ENCODE results near the gene KANSL1. TPM values are rescaled to one million over a fixed set of nuclear protein-coding genes. Genes with fewer than 3 reads are reported as not detected.

KANSL1 gene
- total and polyA plus RNA-seq, 2 donors (not counting 1 experiment from before 2014, with no cell fraction given), result 36.8 to 233 TPM

DNA sequence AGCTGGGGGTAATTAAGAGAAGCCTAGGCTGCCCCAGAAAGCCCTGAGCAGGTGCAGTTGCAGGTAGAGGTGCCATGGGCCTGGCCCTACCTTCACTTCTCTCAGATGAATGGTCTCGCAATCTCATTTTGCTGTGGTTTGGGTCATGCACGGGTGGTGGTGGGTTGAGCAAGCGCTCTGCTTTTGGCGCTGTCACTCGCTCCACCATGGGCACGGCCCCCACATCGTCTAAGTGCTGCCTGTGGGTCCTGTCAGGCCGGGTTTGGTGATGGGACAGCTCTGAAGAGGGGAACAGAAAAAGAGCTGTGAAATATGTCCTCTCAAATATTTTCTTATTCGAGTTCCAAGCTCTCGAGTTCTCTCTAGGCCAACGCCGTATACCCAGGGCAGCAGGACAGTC is 154.3 kb downstream of the KANSL1 start:
- WGBS (ENCODE audit: insufficient coverage), result 95% methylated on average over 8 of the region's 12 CpGs
- H3K4me3 Mint-ChIP-seq, result no peak overlapping the region

GRCh38 chr17:46038414-46038813 is 154.8 kb downstream of the KANSL1 start:
- no peak overlapping the region for H3K9ac ChIP-seq (ENCODE audit: low read length)
- no peak for TF ChIP-seq EZH2 (IDR thresholded peaks at IDR 0.05; ENCODE audit: borderline replicate concordance, insufficient read depth, low read depth, low read length, poor library complexity, severe bottlenecking)
- no peak for TF ChIP-seq CTCF (IDR thresholded peaks at IDR 0.05)
- ChIA-PET POLR2A (interaction anchor here (1.0 kb wide), 1 partner anchor 173 kb away, joined by 6 read pairs; no protein-coding TSS in a partner anchor), CTCF (interaction anchor here (0.6 to 0.9 kb wide), 6 partner anchors 17 to 1318 kb away, joined by 3 to 4 read pairs (median 3); no protein-coding TSS in a partner anchor)
- no peaks in the 10 kb centered on the region for H3K9me3 ChIP-seq (ENCODE audit: control extremely low read depth in 1 of 3, control insufficient read depth in 2 of 3, insufficient read depth in 1 of 3, low read length in 2 of 3)
- H3K4me1 ChIP-seq (ENCODE audit: control insufficient read depth in 2 of 2, insufficient read depth in 2 of 2, low read length in 2 of 2), result no peaks in the 10 kb centered on the region
- intact Hi-C loops (cut with micrococcal nuclease), result no loop called here
- no peak overlapping the region for H3K27ac ChIP-seq (ENCODE audit: low read length in 2 of 2)
- H3K79me2 ChIP-seq (ENCODE audit: control insufficient read depth, insufficient read depth, low read length), result peaks cover 4% of the 10 kb centered on the region
- no peak overlapping the region for H3K27ac Mint-ChIP-seq
- DNase-seq, result no peak
- H4K20me1 ChIP-seq (ENCODE audit: control insufficient read depth, insufficient read depth, low read length, poor library complexity, severe bottlenecking), result peaks cover 8% of the 10 kb centered on the region
- H2AFZ ChIP-seq (ENCODE audit: insufficient read depth, low read depth, low read length, poor library complexity, severe bottlenecking), result no peak overlapping the region
- no peaks in the 10 kb centered on the region for H3K27me3 ChIP-seq (replicated peaks in 1 of 4; ENCODE audit: control extremely low read depth in 1 of 4, control insufficient read depth in 3 of 4, insufficient read depth in 4 of 4, low read length in 3 of 4)
- peaks cover 9 to 97% of the 10 kb centered on the region in 2 experiments for H3K36me3 ChIP-seq (replicated peaks in 1 of 2; ENCODE audit: control extremely low read depth in 1 of 2, control insufficient read depth in 1 of 2, extremely low read depth in 1 of 2, insufficient read depth in 2 of 2, low read length in 1 of 2)
- H3K9me3 Mint-ChIP-seq (ENCODE audit: insufficient read depth), result no peaks in the 10 kb centered on the region
- no peak overlapping the region for H3K4me2 ChIP-seq (replicated peaks; ENCODE audit: low read depth, low read length, poor library complexity, severe bottlenecking)
- H3K4me1 Mint-ChIP-seq, result peaks cover 3% of the 10 kb centered on the region
- 96% methylated on average over 4 of the region's 6 CpGs for WGBS (ENCODE audit: insufficient coverage)
- no peaks in the 10 kb centered on the region for H3K27me3 Mint-ChIP-seq
- ATAC-seq (ENCODE audit: low read depth), result no peak
- H3K4me3 ChIP-seq (ENCODE audit: control extremely low read depth in 1 of 5, extremely low read depth in 1 of 5, insufficient read depth in 1 of 5, low read depth in 2 of 5, low read length in 4 of 5), result no peak overlapping the region
- H3K4me3 Mint-ChIP-seq, result no peak overlapping the region

More for the DNA sequence above, 154.3 kb downstream of the KANSL1 start:
- Histone ChIP-seq H3K4me2 (replicated peaks; ENCODE audit: low read depth, low read length, poor library complexity, severe bottlenecking) (no peak overlapping the region), H2AFZ (ENCODE audit: insufficient read depth, low read depth, low read length, poor library complexity, severe bottlenecking) (no peak overlapping the region), H3K9me3 (ENCODE audit: control extremely low read depth in 1 of 3, control insufficient read depth in 2 of 3, insufficient read depth in 1 of 3, low read length in 2 of 3) (no peaks in the 10 kb centered on the region), H3K4me3 (ENCODE audit: control extremely low read depth in 1 of 5, extremely low read depth in 1 of 5, insufficient read depth in 1 of 5, low read depth in 2 of 5, low read length in 4 of 5) (no peak overlapping the region), H3K27ac (ENCODE audit: low read length in 2 of 2) (no peak overlapping the region), H3K79me2 (ENCODE audit: control insufficient read depth, insufficient read depth, low read length) (peaks cover 8% of the 10 kb centered on the region), H3K27me3 (replicated peaks in 1 of 4; ENCODE audit: control extremely low read depth in 1 of 4, control insufficient read depth in 3 of 4, insufficient read depth in 4 of 4, low read length in 3 of 4) (no peaks in the 10 kb centered on the region), H3K9ac (ENCODE audit: low read length) (no peak overlapping the region), H3K36me3 (replicated peaks in 1 of 2; ENCODE audit: control extremely low read depth in 1 of 2, control insufficient read depth in 1 of 2, extremely low read depth in 1 of 2, insufficient read depth in 2 of 2, low read length in 1 of 2) (peaks cover 9 to 96% of the 10 kb centered on the region in 2 experiments), H3K4me1 (ENCODE audit: control insufficient read depth in 2 of 2, insufficient read depth in 2 of 2, low read length in 2 of 2) (no peaks in the 10 kb centered on the region), H4K20me1 (ENCODE audit: control insufficient read depth, insufficient read depth, low read length, poor library complexity, severe bottlenecking) (peaks cover 13% of the 10 kb centered on the region)
- no peak overlapping the region for H3K27ac Mint-ChIP-seq
- peaks cover 3% of the 10 kb centered on the region for H3K4me1 Mint-ChIP-seq
- ChIA-PET POLR2A (no interaction called here), CTCF (interaction anchor here (0.6 to 2.7 kb wide), 8 partner anchors 23 to 1317 kb away, joined by 3 to 8 read pairs (median 4); no protein-coding TSS in a partner anchor)
- H3K9me3 Mint-ChIP-seq (ENCODE audit: insufficient read depth), result no peaks in the 10 kb centered on the region
- ATAC-seq (ENCODE audit: low read depth) (no peak), DNase-seq (no peak)
- H3K27me3 Mint-ChIP-seq, result no peaks in the 10 kb centered on the region
- intact Hi-C loops (cut with micrococcal nuclease), result no loop called here
- no peak for TF ChIP-seq EZH2 (IDR thresholded peaks at IDR 0.05; ENCODE audit: borderline replicate concordance, insufficient read depth, low read depth, low read length, poor library complexity, severe bottlenecking)
- no peak for TF ChIP-seq CTCF (IDR thresholded peaks at IDR 0.05)
